ENCODE measurements around the gene ENPP3.
"Not testable (repeated sequence)": the region's sequence is repeated elsewhere in the genome, so short reads cannot be mapped to it uniquely, and the experiment has no call there.

The ENPP3 gene

DNA sequence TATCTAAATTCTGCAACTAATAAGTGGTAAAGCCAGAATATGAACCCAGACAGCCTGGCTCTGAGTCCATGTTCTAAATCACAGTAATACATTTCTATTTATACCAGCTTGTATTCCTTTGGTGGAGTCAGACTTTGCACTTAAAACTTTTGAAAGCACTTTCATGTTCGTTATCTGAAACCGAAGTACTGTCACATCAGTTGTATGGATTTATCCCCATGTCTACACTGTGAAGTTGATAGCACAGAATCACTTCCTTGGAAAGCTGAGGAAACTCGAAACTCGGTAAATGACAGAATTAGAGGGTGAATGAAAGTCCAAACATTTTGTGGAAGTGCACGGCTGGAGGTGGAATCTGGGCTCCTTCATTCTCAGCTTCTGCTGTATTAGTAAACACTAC is 102.0 kb downstream of the ENPP3 start:
- DNase-seq, result no peak

DNA sequence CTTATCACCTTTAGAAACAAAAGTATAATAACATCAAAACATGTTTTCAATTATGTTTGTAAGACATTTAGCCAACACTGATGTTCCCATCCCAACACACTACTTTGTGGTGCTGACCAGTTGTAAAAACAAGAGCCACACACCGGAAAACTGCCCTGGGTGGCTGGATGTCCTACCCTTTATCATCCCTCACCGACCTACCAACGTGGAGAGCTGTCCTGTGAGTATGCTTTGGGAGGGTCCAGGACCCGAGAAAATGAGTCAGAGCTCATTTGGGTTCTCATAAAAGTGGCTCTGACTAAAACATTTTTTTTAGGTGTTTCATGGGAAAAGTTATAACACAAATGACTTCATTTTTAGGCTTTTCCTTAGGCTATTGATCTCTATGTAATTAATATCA is 103.1 kb downstream of the ENPP3 start:
- no peak for DNase-seq

DNA sequence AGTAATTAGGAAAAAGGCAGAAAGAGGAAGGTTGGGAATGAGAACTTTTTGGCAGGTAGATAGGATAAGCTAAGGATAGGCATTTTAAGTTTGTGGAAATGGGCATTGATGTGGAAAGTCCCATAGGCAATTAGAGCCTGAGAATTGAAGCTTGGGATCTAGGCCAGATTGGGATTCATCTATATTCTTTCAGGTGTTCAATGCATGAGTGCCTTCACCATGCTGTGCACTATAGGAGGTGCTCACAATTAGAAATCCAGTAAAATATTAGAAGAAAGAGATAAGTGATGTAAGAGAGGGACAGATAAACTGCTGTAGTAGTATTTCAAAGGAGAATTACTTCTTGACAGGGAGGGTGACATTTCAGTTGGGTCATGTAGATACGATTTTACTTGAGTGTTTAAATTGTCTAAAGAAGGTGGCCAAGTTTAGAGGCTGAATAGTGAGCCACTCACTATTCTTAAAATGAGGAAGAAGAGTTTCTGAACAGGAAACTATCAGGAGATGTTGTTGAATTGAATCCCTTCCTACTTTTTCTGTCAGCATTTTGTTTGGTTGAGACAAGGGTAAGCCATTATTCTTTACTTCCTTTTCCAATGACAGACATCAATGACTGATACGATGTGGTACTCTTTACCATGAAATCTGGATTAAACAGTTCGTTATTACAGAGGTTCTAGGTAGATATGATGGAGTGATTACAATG is 104.7 kb downstream of the ENPP3 start:
- no peak for DNase-seq

DNA sequence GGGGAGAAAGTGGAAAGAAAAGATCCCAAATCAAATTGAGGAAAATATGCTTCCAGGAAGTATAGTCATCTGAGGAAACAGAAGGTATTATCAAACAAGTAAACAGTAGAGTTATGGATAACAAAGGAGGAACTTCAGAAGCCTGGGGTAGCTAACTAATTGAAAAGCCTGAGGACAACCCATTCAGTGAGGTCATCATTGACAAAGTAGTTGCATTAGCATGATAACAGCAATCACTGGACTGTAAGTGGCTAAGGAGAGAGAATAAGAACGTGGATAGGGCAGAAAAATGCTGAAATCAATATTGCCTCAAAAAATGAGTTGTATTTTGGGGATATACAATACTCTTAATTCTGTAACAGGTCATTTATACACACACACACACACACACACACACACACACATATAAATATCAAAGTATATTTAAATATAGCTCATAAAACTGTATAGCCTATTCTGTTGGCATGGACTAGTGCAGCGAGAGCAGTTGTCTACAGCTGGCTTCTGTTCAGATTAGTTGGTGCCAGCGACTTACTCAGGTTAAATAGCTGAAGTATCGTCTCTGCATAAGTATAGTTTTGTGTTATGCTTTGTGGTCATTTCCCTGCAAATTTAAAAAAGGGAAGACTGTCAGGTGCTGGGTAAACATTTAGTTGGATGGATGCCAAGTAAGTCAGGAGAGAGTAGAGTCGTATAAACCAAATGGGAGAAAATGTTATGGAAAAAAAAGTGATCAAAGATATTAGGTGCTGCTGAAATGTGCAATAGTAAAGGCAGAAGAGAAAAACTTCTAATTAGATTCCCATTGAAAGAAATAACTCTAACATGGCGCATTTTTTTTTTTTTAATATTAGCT is 107.6 kb downstream of the ENPP3 start:
- DNase-seq, result no peak

DNA sequence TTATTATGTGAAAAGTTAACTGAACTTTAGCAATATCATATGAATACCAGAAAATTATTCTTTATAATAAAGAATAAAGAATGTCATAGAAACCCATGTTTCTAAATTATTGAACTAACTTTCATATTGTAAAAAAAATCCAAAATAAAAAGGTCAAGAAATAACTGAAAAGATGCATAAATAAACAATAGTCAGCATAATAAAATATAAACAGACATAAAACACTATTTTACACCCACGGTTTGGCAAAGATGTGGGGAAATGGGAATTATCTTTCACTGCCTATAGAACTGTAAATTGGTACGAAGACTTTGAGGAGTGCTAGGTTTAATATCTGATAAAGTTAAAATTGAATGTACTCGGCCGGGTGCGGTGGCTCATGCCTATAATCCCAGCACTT is 108.4 kb downstream of the ENPP3 start:
- no peak for DNase-seq

DNA sequence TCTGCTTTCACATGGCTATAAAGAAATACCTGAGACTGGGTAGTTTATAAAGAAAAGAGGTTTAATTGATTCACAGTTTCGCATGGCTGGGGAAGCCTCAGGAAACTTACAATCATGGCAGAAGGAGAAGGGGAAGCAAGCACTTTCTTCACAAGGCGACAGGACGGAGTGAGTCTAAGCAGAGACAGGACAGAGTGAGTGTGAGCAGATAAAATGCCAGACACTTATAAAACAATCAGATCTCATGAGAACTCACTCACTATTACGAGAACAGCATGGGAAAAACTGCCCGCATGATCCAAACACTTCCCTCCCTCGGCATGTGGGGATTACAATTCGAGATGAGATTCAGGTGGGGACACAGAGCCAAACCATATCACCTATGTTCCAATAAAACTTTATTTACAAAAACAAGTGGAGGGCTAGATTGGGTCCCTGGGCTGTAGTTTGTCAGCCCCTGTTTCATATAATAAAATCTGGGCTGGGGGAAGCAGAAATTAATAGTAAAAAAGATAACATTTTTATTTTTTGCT is 110.8 kb downstream of the ENPP3 start:
- no peak for DNase-seq

DNA sequence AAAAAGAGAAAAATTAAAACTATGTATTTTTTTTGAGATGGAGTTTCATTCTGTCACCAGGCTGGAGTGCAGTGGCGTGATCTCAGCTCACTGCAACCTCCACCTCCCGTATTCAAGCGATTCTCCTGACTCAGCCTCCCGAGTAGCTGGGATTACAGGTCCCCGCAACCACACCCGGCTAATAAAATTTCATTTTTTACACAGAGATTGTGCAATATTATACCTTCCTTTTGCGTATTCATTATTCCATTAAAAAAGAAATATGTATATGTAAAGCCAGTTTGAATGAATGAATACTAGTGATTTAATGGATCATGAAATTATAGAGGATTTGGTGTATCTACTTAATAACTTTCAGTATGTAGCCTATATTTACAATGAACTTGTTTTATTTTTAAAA is 111.9 kb downstream of the ENPP3 start:
- DNase-seq, result no peak

DNA sequence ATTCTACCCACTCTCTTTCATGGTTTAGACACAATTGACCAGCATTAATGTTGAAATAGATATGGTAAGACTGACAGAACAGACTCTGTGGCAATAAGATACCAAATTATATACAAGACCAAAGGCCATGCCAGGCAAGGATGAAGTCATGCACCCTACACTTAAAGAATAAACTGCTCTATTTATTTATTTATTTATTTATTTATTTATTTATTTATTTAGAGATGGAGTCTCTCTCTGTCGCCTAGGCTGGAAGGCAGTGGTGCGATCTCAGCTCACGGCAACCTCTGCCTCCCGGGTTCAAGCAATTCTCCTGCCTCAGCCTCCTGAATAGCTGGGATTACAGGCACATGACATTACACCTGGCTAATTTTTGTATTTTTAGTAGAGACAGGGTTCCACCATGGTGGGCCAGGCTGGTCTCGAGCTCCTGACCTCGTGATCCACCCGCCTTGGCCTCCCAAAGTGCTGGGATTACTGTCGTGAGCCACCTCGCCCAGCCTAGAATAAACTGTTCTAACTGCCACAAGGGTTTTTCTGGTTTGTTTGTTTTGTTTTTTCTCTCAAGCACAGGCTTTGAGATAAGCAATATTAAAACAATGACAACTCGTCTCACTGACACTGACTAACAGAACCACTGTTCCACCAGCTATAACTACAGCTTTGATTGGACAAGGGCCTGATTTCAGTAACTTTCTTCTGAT is 114.1 kb downstream of the ENPP3 start:
- DNase-seq, result not testable (repeated sequence)

DNA sequence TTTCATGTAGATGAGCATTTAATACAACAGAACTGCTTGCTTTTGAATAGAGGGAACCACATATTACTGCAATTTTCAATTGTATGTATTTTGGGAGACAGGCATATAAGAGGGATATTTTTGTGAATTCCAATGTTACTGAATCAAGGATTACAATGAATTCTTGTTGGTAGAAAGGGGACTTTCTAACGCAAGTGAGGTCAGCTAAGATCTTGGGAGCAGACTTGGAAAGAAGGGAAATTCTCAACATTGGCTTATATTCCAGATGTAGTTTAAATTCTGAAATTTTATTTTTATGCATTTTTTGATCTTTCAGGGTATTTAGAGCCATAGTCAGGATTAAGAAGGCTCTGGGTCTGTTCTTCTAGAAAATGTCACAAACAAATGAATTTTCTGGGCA is 117.0 kb downstream of the ENPP3 start:
- no peak for DNase-seq

DNA sequence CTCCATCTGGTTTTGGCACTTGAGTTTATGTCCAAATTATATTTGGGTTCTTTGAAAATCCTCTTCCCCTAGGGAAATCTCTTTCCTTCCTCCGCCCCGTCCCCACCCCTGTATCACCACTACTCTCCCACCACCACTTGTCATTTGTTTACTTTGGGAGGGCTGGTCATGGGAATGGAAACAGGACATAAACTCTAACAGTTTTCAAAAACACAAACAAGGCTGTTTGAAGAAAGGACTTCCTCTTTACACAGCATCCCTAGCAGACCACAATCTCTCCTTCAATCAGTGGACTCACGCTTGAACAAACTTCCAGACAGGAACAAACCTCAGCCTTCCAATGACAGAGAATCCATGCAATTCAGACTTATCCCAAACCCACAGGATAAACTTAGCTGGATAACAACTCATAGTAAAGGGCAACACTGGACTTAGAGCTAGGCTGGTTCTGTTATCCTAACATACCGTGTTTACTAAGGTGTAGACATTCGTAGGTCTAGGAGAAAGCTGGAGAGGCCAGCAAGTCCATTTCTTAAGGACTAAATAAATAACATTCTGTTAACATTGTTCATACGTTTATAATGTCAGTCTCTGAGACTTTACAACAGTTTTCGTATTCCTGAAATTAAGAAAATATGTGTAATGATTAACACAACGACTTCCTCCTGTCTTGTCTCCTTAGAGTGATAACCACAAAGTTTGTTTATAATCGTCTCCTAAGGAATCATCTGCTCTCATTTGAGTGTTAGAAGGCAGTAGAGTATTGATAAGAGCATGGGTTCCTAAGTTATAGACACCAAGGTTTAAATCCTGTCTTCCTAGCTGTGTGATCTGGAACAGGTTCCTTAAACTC is 117.8 kb downstream of the ENPP3 start:
- DNase-seq, result no peak

DNA sequence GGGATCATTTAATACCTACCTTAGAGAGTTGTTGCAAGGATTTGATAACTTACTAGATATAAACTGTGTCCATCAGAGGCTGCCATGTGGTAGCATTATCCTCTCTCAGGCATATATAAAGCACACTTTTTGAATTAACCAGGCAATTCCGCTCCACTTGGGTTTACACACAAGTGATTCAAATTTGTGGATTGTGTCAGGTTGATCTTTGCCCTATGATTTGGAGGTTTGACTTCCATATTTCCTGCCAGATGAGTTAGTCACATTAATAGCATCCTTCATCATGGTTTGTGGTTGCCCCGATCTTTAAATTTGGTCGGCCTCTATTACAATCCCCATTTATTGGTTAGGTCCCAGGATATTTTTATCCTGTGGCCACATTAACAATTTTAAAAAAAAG is 118.5 kb downstream of the ENPP3 start:
- no peak for DNase-seq

DNA sequence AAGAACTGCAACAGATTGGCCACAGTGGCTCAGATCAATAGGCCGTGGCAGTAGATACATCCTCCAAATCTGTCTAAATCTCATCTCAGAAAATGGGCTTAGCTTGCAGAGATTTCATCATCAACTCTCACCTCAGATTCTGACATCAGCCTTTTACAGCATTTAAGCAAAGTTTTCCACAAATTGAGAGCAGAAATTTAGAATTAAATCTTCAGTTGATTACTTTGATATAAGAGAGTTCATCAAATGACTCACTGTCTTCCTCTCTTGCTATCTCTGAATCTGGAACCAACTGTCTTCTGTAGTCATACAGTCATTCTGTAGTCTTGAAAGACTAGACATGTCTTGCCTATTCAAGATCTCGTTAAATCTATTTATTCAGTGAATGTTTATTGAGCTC is 118.9 kb downstream of the ENPP3 start:
- no peak for DNase-seq

DNA sequence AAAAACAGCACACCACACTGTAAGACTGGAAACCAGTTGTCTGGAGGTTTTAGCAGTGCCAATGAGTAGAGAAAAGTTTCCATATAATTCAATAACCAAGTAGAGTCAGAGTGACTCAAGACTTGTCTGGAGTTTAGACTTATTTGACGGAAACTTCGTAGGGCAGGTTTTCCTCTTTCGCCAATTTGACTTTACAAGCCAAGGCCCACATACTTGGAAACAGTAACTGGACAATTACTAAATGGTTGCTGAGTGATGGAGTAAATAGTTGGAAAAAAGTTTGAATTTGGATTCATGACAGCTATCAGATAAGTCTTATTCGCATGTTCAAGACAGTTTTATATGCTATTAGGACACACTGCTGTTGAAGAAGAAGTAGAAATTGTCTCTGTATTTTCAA is 121.8 kb downstream of the ENPP3 start:
- DNase-seq, result no peak

DNA sequence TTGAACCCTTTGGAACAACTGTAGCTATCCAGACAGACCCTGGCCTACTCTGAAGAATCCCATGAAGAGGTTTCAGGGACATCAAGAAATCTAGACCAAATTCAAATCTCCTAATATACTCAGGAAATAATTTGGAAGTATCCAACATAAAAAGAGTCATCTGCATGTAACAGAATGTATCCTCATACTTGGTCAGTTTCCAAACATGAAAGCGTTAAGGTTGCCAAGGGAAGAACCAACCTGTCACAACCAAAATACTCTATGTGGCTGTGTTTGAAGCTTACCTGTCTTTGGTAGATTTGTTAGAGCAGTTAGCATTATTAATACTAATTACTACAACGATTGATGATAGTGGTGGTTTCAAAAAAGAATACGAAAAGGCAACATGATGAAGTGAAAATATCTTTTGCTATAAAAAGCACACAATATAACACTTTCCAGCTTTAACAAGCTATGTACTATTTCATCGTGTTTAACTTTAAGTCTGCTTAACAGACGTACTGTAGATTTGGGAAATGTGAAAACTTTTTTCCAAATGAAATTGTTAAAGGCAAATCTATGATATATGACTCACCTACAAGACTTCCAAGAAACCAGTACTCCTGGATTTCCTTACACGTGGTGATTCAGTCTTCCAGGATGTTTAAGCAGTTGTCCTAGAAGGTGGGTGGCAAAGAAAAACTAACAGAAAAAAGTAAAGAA is 124.1 kb downstream of the ENPP3 start:
- no peak for DNase-seq

DNA sequence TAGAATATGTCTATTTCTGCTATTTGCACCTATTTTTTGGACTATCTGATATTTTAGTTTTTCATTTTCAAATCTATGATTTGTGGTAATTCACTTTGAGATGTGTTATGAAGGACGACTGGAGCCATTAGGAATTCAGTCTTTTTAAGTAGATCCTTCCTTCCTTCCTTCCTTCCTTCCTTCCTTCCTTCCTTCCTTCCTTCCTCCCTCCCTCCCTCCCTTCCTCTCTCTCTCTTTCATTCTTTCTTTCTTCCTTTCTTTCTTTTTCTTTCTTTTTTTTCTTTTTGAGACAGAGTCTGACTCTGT is 124.6 kb downstream of the ENPP3 start:
- no peak for DNase-seq

DNA sequence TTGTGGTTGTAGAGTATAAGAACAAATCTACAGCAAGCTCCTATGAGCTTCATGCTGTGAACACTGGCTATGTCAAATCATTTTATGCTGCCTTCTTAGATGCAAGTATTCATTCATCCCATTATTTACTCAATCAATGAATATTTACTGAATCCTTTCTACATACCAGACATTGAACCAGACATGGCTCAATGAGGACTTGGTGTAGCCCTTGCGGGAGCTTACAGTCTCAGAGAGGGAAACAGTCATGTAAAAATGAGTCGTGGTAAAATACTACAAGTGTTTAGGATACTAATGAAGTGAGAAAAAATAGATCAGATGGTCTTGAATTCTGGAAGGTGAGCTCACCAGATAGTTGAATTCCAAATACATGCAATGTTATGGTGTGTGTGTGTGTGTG is 125.9 kb downstream of the ENPP3 start:
- no peak for DNase-seq

DNA sequence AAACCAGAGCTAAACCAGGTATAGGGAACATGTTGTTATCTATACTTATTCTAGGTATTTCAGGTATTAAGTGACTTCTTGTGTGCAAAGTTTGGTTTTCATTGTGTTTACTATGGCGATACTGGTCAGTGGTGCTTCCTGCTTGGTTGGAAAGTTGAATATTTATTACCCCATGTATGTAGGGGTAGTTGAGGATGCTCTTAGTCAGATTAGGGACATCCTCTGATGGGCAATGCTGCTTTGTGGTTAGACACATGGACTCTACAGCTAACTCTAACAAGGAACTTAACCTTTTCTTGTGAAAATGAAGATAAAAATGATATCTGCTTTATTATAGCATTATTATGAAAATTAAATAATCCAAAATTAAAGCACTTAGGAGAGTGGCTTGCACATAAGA is 126.6 kb downstream of the ENPP3 start:
- no peak for DNase-seq

DNA sequence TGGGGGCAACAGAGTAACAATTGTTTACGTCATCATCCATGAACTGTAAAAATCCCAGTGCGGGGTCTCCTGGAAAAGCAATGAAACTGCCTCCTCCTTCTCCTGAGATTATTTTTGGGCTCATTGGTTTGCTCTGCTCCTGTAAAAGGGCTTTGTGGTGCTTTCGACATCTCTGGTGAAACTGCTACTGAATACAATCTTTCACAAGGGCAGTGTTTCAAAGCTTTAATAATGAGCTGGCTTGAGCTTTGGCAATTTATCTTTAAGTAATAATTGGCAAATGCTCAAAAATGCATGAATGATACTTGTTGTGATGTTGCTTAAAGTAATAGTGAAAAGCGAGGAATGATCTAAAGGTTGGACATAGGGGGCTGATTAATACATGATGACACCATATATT is 127.2 kb downstream of the ENPP3 start:
- DNase-seq, result no peak

DNA sequence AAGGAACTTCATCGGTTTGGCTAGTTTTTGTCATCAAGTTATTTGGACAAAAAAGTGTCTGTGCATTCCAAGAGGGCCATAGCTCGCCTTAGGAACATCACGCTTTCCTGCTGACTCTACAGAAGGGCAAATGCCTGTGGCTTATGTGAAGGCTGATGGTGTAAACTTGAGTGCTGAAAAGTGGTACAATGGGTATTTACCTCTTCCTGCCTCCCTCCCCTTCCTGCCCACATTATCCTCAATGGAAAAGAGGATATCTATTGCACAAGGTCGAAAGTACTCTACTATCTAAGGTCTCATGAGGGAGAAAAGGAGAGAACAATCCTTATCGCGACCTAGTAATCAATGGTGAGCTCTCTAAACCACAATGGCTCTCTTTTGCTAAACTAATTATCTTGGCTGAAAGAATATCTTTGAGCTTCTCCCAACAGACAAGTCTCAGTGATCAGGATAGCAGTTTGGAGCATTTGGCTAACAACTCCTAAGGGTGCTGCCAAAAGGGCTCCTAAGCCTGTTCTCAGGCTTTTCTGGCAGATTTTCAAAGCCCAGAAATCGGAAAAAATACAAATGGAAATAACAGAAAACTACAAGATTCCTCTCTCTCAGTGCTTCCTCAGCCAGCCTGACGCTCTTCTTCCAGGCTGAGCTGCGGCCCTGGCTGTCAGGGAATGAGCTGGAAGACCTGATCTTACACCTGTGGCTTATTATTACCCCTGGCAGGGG is 128.1 kb downstream of the ENPP3 start:
- DNase-seq, result no peak

DNA sequence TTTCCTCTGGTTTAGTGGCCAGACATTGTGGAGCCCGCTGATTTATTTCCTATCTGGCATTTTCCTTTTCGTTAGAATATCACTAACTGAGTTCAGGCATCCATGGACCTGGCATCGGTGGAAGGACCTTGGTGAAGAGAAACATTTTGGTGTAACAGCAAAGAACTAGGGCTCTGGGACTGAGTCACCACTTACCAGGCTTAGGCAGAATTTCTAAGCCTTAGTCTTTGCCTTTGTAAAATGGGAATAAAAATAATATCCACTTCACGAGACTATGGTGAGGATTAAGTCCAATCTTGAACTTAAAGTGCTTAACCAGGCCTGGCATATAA is 128.7 kb downstream of the ENPP3 start:
- no peak for DNase-seq

DNA sequence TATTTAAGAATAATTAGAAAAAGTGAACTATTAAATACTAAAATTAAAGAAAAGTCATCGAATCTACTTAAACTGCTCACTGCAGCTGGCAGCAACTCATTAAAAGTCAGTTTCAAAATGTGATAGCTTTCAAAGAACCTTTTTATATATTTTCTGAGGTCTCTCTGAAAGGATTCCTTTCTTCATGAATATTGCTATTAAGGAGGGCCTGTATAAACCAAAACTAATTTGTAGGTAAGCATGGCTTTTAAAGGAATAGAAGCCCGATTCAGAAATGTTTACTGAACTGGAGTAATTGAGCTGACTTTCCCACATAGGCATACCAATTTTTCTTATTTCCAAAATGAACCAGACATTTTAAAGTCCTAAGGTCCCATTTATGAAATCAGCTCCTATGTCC is 129.5 kb downstream of the ENPP3 start:
- no peak for DNase-seq

DNA sequence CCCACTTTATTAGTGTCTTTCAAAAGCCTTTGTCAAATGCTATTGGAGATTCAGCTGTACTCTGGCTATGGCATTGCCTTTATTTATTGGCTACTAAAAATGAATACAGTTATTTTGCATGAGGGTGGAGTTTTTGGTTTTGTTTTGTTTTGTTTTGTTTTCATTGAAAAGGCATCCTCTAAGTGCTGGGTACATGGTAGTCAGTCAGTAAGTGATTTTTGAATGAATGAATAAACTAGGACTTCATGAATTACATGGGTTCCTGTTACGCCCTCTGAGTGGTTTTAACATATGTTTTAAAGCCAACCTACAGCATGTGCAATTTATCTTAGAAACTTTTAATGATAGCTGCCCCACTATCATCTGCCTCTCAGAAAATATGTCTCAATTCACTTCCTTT is 131.9 kb downstream of the ENPP3 start:
- no peak for DNase-seq

Measured in activated CD8-positive, alpha-beta memory T cell treated with anti-CD3 and anti-CD28 coated beads for 24 hours (primary cell).